Heart left ventricle (tissue), 13 donors: ENCODE results near the gene MBD3L4.

Experiments used
- CTCF ChIP-seq, 12 donors: fragments of 200-600 bp; sonication (generic) in 4 of 12; IDR thresholded peaks; one replicate each; pipeline versions ENCODE4 v1.5.0 to v1.8.0; 2018 to 2022; ENCODE audit warnings: antibody characterized with exemption in 12 of 12, mild to moderate bottlenecking in 5 of 12
- POLR2A ChIP-seq, 2 donors: fragments of 450-650 bp; IDR thresholded peaks; one replicate each; pipeline ENCODE4 v1.6.1; 2017; ENCODE audit warnings: antibody characterized with exemption in 2 of 2, mild to moderate bottlenecking in 2 of 2, moderate library complexity in 2 of 2
- donor health status: ischemic (EF 13 %, LVEDD 7.1; RV severe dilation, severe dysfunction).
- donor health status: DM: no; HTN: yes; CAD: no.
- donor health status: DM: no; HTN: no; CAD: no.
- donor health status: ischemic (EF 25% LVEDD 6.9; RV normal size, moderate dysfunction).
- donor health status: ischemic (EF 25% LVEDD 5.7; RV mildly dilated, moderate dysfunction).
- donor health status: ischemic (EF 35%, LVEDD 5.7; RV mildly dilated, moderate dysfunction).
- donor health status: nonischemic (EF 11% LVEDD 7.7; RV severe dilation, severe dysfunction).
- donor health status: DM: yes; HTN: yes; CAD: no.
- donor health status: PGD.
- donor health status: ischemic (EF 29% LVEDD 5.4; RV normal size, mild dysfunction).
- donor health status: nonischemic (EF 23%, LVEDD 6.1; RV moderate dilation, normal function).

GRCh38 chr19:6999933-7000332, 40.0 kb downstream of the MBD3L4 start:
- TF ChIP-seq POLR2A (IDR thresholded peaks at IDR 0.05): no peak
- no peak for TF ChIP-seq CTCF (IDR thresholded peaks at IDR 0.05)
